Measurements from ENCODE around the gene RAP1GAP2. TPM values are rescaled to one million over a fixed set of nuclear protein-coding genes. Genes with fewer than 3 reads are reported as not detected.
"Not testable (repeated sequence)": the region's sequence is repeated elsewhere in the genome, so short reads cannot be mapped to it uniquely, and the experiment has no call there.

Gene RAP1GAP2
- total RNA-seq, 1 donor from 2014 or later = 8.4 TPM

GRCh38 chr17:2783310-2784030 lies 12.8 kb upstream of the RAP1GAP2 start:
- intact Hi-C loops (cut with DNase I) = no loop called here
- DNase-seq (ENCODE audit: low spot score) (no peak), ATAC-seq (no peak)

- intact Hi-C loops (cut with DNase I) = no loop called here
- no peak for ATAC-seq
These were observed 11.4 kb upstream of the RAP1GAP2 start for GRCh38 chr17:2784864-2785263.

GRCh38 chr17:2785376-2785775 lies 10.9 kb upstream of the RAP1GAP2 start:
- intact Hi-C loops (cut with DNase I); ATAC-seq; DNase-seq (ENCODE audit: low spot score): not testable (repeated sequence)

More at GRCh38 chr17:2784864-2785263, 11.4 kb upstream of the RAP1GAP2 start:
- DNase-seq (ENCODE audit: low spot score) = no peak

- DNase-seq (ENCODE audit: low spot score) = peak; percentile 81
- ATAC-seq = peak; percentile 86
- intact Hi-C loops (cut with DNase I) = no loop called here
These were observed 9.9 kb upstream of the RAP1GAP2 start for GRCh38 chr17:2786176-2786881.

- DNase-seq (ENCODE audit: low spot score) (no peak), ATAC-seq (no peak)
- intact Hi-C loops (cut with DNase I) = no loop called here
These were observed 6.5 kb upstream of the RAP1GAP2 start for GRCh38 chr17:2789700-2790099.

- intact Hi-C loops (cut with DNase I) = no loop called here
- DNase-seq (ENCODE audit: low spot score) (no peak), ATAC-seq (no peak)
These were observed 3.7 kb upstream of the RAP1GAP2 start for GRCh38 chr17:2792366-2793169.

GRCh38 chr17:2794111-2794803 lies 2.0 kb upstream of the RAP1GAP2 start:
- intact Hi-C loops (cut with DNase I) = no loop called here
- DNase-seq (ENCODE audit: low spot score) (no peak), ATAC-seq (no peak)

GRCh38 chr17:2795441-2796163 lies 636 bp upstream of the RAP1GAP2 start:
- ATAC-seq (no peak), DNase-seq (ENCODE audit: low spot score) (no peak)
- intact Hi-C loops (cut with DNase I) = no loop called here

GRCh38 chr17:2797226-2797625 lies 988 bp downstream of the RAP1GAP2 start:
- DNase-seq (ENCODE audit: low spot score) = no peak
- ATAC-seq = no peak
- intact Hi-C loops (cut with DNase I) = no loop called here

GRCh38 chr17:2797637-2798036 lies 1.4 kb downstream of the RAP1GAP2 start:
- ATAC-seq = no peak
- intact Hi-C loops (cut with DNase I) = no loop called here

GRCh38 chr17:2798188-2798587 lies 1.9 kb downstream of the RAP1GAP2 start:
- ATAC-seq = no peak
- DNase-seq (ENCODE audit: low spot score) = no peak
- intact Hi-C loops (cut with DNase I) = no loop called here

More at GRCh38 chr17:2797637-2798036, 1.4 kb downstream of the RAP1GAP2 start:
- DNase-seq (ENCODE audit: low spot score) = no peak

GRCh38 chr17:2798678-2799077 lies 2.4 kb downstream of the RAP1GAP2 start:
- intact Hi-C loops (cut with DNase I) = no loop called here
- ATAC-seq (no peak), DNase-seq (ENCODE audit: low spot score) (no peak)

GRCh38 chr17:2799653-2800052 lies 3.4 kb downstream of the RAP1GAP2 start:
- intact Hi-C loops (cut with DNase I) = no loop called here
- ATAC-seq = no peak
- no peak for DNase-seq (ENCODE audit: low spot score)

- ATAC-seq (no peak), DNase-seq (ENCODE audit: low spot score) (no peak)
- intact Hi-C loops (cut with DNase I) = no loop called here
These were observed 4.1 kb downstream of the RAP1GAP2 start for GRCh38 chr17:2800367-2800766.

- intact Hi-C loops (cut with DNase I) = no loop called here
- DNase-seq (ENCODE audit: low spot score) (no peak), ATAC-seq (no peak)
These were observed 5.6 kb downstream of the RAP1GAP2 start for GRCh38 chr17:2801841-2802240.

- intact Hi-C loops (cut with DNase I) = no loop called here
- ATAC-seq = no peak
- no peak for DNase-seq (ENCODE audit: low spot score)
These were observed 6.3 kb downstream of the RAP1GAP2 start for GRCh38 chr17:2802574-2802973.

GRCh38 chr17:2803386-2803785 lies 7.1 kb downstream of the RAP1GAP2 start:
- ATAC-seq = no peak
- no peak for DNase-seq (ENCODE audit: low spot score)
- intact Hi-C loops (cut with DNase I) = no loop called here

- DNase-seq (ENCODE audit: low spot score) = no peak
- intact Hi-C loops (cut with DNase I) = no loop called here
- no peak for ATAC-seq
These were observed 7.7 kb downstream of the RAP1GAP2 start for GRCh38 chr17:2803971-2804370.

GRCh38 chr17:2804912-2805311 lies 8.7 kb downstream of the RAP1GAP2 start:
- DNase-seq (ENCODE audit: low spot score) (no peak), ATAC-seq (no peak)
- intact Hi-C loops (cut with DNase I) = no loop called here

Data from sciatic nerve (tissue), 2 donors.